GM18858 (cell line): ENCODE data around the gene GANC.
A peak's percentile ranks its signal among the peaks of the same experiment; 100 is the strongest.
"Not testable (repeated sequence)": the region's sequence is repeated elsewhere in the genome, so short reads cannot be mapped to it uniquely, and the experiment has no call there.

Source experiments
- ATAC-seq: cut with Tn5 transposase; IDR thresholded peaks from one replicate; pipeline ENCODE4 v1.9.1; 2021; ENCODE audit not compliant: unreplicated experiment

The GANC gene, protein sequence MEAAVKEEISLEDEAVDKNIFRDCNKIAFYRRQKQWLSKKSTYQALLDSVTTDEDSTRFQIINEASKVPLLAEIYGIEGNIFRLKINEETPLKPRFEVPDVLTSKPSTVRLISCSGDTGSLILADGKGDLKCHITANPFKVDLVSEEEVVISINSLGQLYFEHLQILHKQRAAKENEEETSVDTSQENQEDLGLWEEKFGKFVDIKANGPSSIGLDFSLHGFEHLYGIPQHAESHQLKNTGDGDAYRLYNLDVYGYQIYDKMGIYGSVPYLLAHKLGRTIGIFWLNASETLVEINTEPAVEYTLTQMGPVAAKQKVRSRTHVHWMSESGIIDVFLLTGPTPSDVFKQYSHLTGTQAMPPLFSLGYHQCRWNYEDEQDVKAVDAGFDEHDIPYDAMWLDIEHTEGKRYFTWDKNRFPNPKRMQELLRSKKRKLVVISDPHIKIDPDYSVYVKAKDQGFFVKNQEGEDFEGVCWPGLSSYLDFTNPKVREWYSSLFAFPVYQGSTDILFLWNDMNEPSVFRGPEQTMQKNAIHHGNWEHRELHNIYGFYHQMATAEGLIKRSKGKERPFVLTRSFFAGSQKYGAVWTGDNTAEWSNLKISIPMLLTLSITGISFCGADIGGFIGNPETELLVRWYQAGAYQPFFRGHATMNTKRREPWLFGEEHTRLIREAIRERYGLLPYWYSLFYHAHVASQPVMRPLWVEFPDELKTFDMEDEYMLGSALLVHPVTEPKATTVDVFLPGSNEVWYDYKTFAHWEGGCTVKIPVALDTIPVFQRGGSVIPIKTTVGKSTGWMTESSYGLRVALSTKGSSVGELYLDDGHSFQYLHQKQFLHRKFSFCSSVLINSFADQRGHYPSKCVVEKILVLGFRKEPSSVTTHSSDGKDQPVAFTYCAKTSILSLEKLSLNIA (N-terminal part only)

GRCh38 chr15:42272939-42273899 lies at the start of gene GANC, which contains the start of gene TMEM87A:
GANC (plus strand) TSS chr15:42273201; CDS start chr15:42274482, 1,281 bp downstream.
TMEM87A (minus strand) TSS chr15:42273433; CDS start chr15:42273398, 35 bp downstream.
- peak; percentile 68 for ATAC-seq

GRCh38 chr15:42226648-42227047 lies 46.4 kb upstream of the GANC start:
- no peak for ATAC-seq

GRCh38 chr15:42228036-42228435 lies 45.0 kb upstream of the GANC start:
- no peak for ATAC-seq

DNA sequence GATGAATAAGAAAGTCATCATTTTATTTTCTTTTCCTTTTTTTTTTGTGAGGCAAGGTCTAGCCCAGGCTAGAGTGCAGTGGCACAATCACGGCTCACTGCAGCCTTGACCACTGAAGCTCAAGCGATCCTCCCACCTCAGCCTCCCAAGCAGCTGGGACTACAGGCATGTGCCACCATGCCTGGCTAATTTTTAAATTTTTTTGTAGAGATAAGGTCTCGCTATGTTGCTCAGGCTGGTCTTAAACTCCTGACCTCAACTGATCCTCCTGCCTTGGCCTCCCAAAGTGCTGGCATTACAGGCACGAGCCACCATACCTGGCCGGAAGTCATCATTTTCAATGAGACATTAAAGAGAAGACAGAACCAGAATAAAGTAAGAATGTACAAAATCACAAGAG lies 44.0 kb upstream of the GANC start:
- not testable (repeated sequence) for ATAC-seq

DNA sequence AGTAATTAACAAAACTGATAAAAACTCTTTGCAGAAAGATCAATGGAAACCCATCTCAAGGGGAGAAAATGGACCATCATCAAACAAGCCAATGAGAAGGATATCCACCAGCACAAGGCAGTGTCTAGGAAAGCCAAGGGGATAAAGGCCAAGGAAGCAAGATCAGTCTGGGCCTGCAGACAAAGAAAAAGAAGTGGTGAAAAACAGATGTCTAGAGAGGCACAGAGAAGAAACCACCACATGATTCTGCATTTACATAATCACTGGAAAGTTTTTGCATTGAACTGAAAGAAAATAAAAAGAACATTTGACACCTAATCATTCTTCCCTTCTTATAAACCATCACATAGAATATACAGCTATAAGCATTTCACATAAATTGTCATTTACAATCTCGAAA lies 41.9 kb upstream of the GANC start:
- no peak for ATAC-seq

- ATAC-seq: no peak
Measured at GRCh38 chr15:42232606-42233005, 40.4 kb upstream of the GANC start.

DNA sequence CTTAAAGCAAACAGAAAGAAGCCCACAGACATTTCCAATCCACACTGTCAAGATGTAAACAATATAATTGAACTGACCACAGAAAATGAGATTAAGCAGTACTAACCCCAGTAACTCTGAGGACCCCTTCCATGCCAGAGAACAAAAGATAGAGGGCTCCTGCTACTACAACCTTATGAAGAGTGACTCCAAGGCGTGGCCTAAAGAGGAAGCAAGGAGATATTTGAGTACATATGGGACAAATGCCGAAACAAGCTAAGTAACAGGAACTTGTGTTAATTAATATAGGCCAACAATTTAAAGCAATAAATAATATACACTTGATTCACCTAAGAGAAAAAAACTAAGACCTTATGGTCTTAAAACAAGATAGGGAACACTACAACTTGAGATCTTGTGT lies 39.9 kb upstream of the GANC start:
- ATAC-seq: no peak

DNA sequence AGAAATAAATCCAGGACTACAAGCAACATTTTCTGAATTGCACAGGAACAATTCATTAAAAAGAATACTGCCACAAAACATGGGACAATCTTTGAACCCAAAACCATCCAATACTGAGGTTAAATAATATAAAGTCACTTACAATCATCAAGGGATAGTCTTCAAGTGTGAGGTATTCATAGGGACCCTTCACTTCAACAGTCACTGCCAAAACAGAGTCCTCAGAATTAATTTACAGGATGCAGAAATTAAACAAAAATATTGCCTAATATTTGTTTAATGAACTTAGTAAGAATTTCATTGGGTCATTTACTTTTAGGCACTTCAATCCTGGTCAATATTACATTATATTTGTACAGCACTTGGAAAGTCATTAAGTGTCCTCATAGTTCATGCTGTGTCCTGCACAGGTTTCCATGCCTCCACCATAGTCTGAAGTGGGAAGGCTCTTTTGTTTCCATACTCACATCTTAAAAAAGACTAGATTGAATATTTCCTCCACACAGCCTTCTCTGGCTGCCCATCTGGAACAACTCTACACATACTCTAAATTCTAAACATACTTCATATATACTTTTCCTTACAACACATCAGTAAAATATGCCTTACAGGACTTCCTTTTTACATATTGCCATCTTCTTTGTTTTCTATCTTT lies 33.3 kb upstream of the GANC start:
- ATAC-seq: no peak

- ATAC-seq: no peak
Measured at GRCh38 chr15:42240823-42241222, 32.2 kb upstream of the GANC start.

DNA sequence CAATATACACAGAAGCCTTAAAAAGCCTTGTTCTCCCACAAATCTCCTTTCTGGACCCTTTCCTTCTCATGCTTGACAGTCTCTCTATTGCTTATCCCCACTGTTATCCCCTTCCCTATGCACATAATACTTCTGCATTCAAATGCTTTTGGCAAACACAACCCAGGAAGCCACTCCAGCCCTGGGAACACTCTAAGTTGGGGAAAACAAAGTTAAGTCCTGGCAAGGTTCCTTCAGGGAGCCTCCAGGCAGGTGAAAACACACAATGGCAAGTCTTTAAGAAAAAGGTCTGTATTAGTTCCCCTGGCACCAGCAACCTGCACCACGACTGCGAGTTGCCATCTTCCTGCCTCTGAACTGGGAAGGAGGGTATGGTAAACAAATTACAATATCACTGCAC lies 19.7 kb upstream of the GANC start:
- ATAC-seq: no peak

DNA sequence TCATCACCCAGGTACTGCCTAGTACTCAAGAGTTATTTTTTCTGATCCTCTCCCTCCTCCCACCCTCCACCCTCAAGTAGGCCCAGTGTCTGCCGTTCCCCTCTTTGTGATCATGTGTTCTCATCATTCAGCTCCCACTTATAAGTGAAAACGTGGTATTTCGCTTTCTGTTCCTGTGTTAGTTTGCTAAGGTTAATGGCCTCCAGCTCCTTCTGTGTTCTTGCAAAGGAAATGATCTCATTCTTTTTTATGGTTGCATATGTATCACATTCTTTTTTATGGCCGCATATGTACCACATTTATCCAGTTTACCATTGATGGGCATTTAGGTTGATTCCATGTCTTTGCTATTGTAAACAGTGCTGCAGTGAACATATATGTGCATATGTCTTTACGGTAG lies 8.2 kb upstream of the GANC start:
- no peak for ATAC-seq

DNA sequence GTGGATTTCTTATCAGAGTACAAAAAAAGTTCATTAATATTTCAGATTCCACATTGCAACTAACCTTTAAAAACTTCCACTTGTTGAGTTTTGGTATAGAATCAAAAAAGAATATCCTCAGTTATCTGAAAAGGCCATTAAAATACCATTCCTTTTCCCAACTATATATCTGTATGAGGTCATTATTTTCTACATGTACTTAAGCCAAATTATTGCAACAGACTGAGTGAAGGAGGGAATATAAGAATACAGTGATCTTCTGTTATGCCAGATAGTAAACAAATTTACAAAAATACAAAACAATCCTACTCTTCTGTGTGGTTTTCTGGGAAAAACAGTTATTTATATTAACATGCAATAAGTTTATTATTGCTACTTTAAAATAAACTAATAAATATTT lies 5.7 kb upstream of the GANC start:
- no peak for ATAC-seq

DNA sequence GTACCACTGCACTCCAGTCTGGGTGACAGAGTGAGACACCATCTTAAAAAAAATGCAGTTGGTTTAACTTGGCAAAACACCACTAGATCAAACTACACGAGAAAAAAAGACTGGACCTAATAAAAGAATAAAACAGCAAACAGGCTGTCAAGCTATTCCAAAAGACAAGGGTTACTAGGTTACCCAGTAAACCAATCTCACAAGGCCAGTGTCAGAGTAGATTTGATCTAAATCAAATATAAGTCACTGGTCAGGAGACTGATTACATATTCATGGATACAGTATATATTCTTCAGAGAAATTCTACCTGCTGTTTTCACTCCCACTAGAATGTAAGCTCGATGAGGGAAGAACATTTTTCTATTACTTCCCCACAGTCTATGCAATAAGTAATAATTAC lies 2.5 kb upstream of the GANC start:
- ATAC-seq: no peak

DNA sequence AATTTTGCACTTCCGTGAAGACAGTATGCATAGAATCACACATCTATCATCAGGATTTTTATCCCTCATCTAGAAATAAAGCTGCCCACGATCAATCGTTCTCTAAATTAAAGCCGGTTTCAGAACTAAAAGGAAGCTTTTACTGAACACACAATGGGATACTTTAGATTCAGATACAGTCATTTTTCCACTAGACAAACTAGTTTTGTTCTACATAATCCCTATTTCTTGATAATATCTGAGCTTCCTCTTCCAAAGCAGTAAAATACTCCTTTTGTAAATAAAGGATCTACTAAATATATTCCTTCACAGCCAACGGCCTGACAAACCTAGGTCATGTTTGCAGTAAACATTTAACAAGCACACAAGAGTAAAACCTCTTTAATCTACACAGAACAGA lies 2.0 kb upstream of the GANC start:
- ATAC-seq: no peak

- no peak for ATAC-seq
Measured at GRCh38 chr15:42273900-42274701, 1.1 kb downstream of the GANC start.

DNA sequence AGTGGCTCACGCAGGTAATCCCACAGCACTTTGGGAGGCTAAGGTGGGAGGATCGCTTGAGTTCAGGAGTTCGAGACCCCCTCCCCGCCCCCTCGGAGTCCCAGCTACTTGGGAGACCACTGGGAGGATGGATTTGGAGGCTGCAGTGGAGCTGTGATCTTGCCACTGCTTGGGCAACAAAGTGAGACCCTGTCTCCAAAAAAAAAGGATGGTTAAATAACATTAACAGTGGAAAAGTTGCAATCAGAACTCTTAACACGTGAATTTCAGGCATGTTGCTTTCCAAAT lies 1.6 kb downstream of the GANC start:
- no peak for ATAC-seq

GRCh38 chr15:42275780-42276391 lies 2.9 kb downstream of the GANC start:
- no peak for ATAC-seq

DNA sequence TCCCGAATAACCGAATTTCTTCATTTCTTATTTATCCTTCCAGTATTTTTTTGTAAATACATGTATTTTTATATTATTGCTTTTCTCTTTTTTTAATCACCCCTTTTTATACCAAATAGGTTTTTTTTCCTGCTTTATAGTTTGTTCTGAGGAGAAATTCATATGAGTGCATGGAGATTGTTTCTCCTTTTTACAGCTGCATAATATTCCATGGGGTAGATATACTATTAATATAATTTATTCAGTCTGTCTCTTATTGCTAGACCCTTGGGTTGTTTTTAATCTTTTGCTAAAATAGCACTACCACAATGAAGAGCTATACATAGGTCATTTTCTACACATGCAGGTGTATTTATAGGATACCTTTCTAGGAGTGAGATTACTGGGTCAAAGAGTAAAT lies 3.8 kb downstream of the GANC start:
- no peak for ATAC-seq

DNA sequence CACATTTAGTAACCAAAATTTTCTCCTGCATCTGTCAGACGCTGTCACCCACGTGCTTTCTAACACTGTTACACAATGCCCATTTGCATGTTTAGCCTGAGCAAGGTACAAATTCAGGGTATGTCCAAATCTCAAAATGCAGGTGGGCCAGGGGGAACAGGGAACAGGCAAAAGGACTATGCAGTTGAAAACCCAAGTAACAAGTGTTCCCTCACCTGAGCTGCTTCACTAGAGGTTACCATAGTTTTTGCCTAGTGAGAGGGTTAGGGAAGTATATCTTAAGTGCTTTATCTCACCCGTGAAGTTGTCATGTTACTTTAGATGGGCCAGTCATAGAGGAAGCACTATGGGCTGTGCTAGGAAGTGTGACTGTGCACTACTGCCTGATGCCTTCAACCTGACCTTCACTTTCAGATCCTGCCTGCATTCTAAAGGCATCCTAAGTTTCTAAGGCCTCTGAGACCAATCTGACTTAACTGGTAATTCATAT lies 6.3 kb downstream of the GANC start:
- no peak for ATAC-seq
